ENCODE data around the gene CTNND2.

- no peak for TF ChIP-seq ZNF792 (tag by site-specific recombination; IDR thresholded peaks at IDR 0.05)
- TF ChIP-seq TCF7L2 (IDR thresholded peaks at IDR 0.05; ENCODE audit: borderline replicate concordance, low read depth, low read length), result no peak
Measured at GRCh38 chr5:11777096-11777495, 127.2 kb downstream of the CTNND2 start.
